Endodermal cell (in vitro differentiated cells): ENCODE data around the gene NIPSNAP2. TPM values are rescaled to one million over a fixed set of nuclear protein-coding genes. Genes with fewer than 3 reads are reported as not detected.
A peak's percentile ranks its signal among the peaks of the same experiment; 100 is the strongest.

Experiments used
- DNase-seq: peaks from one replicate; pipeline ENCODE4 v3.0.0-alpha.2; 2017
- H3K27ac ChIP-seq: 2 replicates; pipeline ENCODE4 v1.5.1; 2013; ENCODE audit warnings: mild to moderate bottlenecking, low read depth, low read length, moderate library complexity
- H3K27me3 ChIP-seq: 2 replicates; pipeline ENCODE4 v1.6.1; 2013; ENCODE audit warnings: mild to moderate bottlenecking, low read length, moderate library complexity; ENCODE audit not compliant: insufficient read depth, control insufficient read depth, poor library complexity, severe bottlenecking
- H3K36me3 ChIP-seq: 2 replicates; pipeline ENCODE4 v1.7.0; 2013; ENCODE audit warnings: mild to moderate bottlenecking, low read length, moderate library complexity; ENCODE audit not compliant: control insufficient read depth, insufficient read depth
- H3K4me1 ChIP-seq: one replicate; pipeline ENCODE4 v1.7.0; 2013; ENCODE audit warnings: low read length; ENCODE audit not compliant: control insufficient read depth, insufficient read depth
- H3K4me3 ChIP-seq: 2 replicates; pipeline ENCODE4 v1.5.1; 2013; ENCODE audit warnings: mild to moderate bottlenecking, low read length, moderate library complexity
- H3K9ac ChIP-seq: 2 replicates; pipeline ENCODE4 v1.6.1; 2013; ENCODE audit warnings: mild to moderate bottlenecking, low read length, moderate library complexity; ENCODE audit not compliant: poor library complexity, severe bottlenecking; ENCODE audit errors: extremely low read depth
- H3K9me3 ChIP-seq: 2 replicates; pipeline ENCODE4 v1.6.1; 2013; ENCODE audit warnings: mild to moderate bottlenecking, low read length, moderate library complexity; ENCODE audit not compliant: control insufficient read depth
- H3K27ac Mint-ChIP-seq: 2 replicates; pipeline ENCODE4 v1.8.0; 2020; ENCODE audit warnings: mixed read lengths
- H3K27me3 Mint-ChIP-seq: 2 replicates; pipeline ENCODE4 v1.8.0; 2021; ENCODE audit warnings: mild to moderate bottlenecking, mixed read lengths; ENCODE audit not compliant: insufficient read depth
- H3K36me3 Mint-ChIP-seq: 2 replicates; pipeline ENCODE4 v1.8.0; 2020; ENCODE audit warnings: low read depth, mixed read lengths
- H3K4me1 Mint-ChIP-seq: 2 replicates; pipeline ENCODE4 v1.8.0; 2020; ENCODE audit warnings: mixed read lengths
- H3K4me3 Mint-ChIP-seq: 2 replicates; pipeline ENCODE4 v1.8.0; 2020; ENCODE audit warnings: mild to moderate bottlenecking, moderate library complexity, mixed read lengths
- H3K9me3 Mint-ChIP-seq: 2 replicates; pipeline ENCODE4 v1.8.0; 2020; ENCODE audit warnings: mild to moderate bottlenecking, mixed read lengths
- CTCF ChIP-seq: fragments of 200-600 bp; sonication (generic); conservative IDR thresholded peaks from 2 replicates; pipeline ENCODE4 v1.5.0; 2021; ENCODE audit warnings: antibody characterized with exemption, mild to moderate bottlenecking
- WGBS, 2 experiments: methylation state at CpG; one replicate each; pipeline versions ENCODE4 v1.1.5 to v1.1.7; 2013; ENCODE audit warnings: missing lambda C conversion rate in 2 of 2, mixed read lengths in 1 of 2; ENCODE audit not compliant: insufficient coverage in 1 of 2, insufficient read length in 1 of 2; 5-methylcytosine and 5-hydroxymethylcytosine counted together
- total RNA-seq, 2 donors: library from RNA; stranded (reverse); fragmentation: NEBNext Ultra II Directional in 1 of 2; extraction: Animal tissue kit (Norgen Biotek cat#: 25700) in 1 of 2; gene quantifications; 2 replicates in 1 of 2; 3 replicates in 1 of 2; pipeline ENCODE4 v1.2.1, GENCODE V29; 2021

The NIPSNAP2 gene
- total RNA-seq, 2 donors from 2014 or later = 37.1 to 62.2 TPM

- no peaks in the 10 kb centered on the region for H3K9me3 Mint-ChIP-seq
- H3K27ac Mint-ChIP-seq = peak overlapping the region; percentile 94
- WGBS, 2 experiments = 1 to 6% methylated on average over 9 to 13 of the region's 14 CpGs
- peaks cover 17% of the 10 kb centered on the region for H3K36me3 Mint-ChIP-seq
- peak overlapping the region; percentile 83 for H3K4me3 Mint-ChIP-seq
- no peak for DNase-seq
- no peaks in the 10 kb centered on the region for H3K9me3 ChIP-seq
- TF ChIP-seq CTCF = no peak
- H3K27me3 ChIP-seq = peaks cover 11% of the 10 kb centered on the region
- H3K27me3 Mint-ChIP-seq = peaks cover 26% of the 10 kb centered on the region
- H3K36me3 ChIP-seq = peaks cover 6% of the 10 kb centered on the region
- H3K4me1 ChIP-seq = no peaks in the 10 kb centered on the region
- H3K4me1 Mint-ChIP-seq = peaks cover 6% of the 10 kb centered on the region
- H3K4me3 ChIP-seq = peak overlapping the region; percentile 95
- H3K9ac ChIP-seq = peak overlapping the region; percentile 84
- peak overlapping the region; percentile 66 for H3K27ac ChIP-seq
Observed at GRCh38 chr7:55965100-55965470, 700 bp downstream of the NIPSNAP2 start.

DNA sequence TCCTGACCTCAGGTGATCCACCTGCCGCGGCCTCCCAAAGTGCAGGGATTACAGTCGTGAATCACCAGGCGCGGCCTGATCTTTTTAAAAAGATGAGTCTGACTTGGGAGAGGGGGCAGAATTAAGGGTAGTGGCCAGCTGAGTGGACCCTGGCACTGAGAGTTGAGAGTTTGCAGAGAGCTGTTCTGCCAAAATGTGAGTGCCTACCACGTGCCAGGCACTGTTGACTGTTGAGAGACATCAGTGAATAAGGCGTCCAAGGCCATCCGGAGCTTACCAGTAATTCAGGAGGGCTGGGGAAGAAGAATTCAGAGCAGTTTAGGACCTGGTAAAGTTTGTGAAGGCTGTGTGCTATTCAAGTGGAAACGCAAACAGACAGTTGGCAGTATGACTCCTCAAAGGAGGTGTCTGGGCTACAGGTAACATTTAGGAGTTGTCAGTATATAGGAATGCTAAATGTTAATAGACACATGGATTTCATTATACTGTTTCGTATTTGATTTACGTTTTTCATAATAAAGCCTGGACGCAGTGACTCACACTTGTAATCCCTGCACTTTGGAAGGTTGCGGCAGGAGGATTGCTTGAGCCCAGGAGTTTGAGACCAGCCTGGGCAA is 1.5 kb downstream of the NIPSNAP2 start:
- H3K4me3 ChIP-seq = peak overlapping the region; percentile 95
- H3K36me3 ChIP-seq = peaks cover 6% of the 10 kb centered on the region
- 88 to 91% methylated on average over 11 to 13 of the region's 13 CpGs for WGBS, 2 experiments
- TF ChIP-seq CTCF = no peak
- no peaks in the 10 kb centered on the region for H3K9me3 Mint-ChIP-seq
- H3K9ac ChIP-seq = no peak overlapping the region
- peaks cover 26% of the 10 kb centered on the region for H3K27me3 Mint-ChIP-seq
- H3K27me3 ChIP-seq = peaks cover 11% of the 10 kb centered on the region
- no peaks in the 10 kb centered on the region for H3K9me3 ChIP-seq
- peaks cover 3% of the 10 kb centered on the region for H3K4me1 ChIP-seq
- H3K4me1 Mint-ChIP-seq = peaks cover 11% of the 10 kb centered on the region
- H3K27ac Mint-ChIP-seq = no peak overlapping the region
- no peak for DNase-seq
- peaks cover 21% of the 10 kb centered on the region for H3K36me3 Mint-ChIP-seq
- H3K27ac ChIP-seq = no peak overlapping the region
- peak overlapping the region; percentile 83 for H3K4me3 Mint-ChIP-seq

GRCh38 chr7:55966851-55967250 is 2.5 kb downstream of the NIPSNAP2 start:
- TF ChIP-seq CTCF = no peak
- no peaks in the 10 kb centered on the region for H3K9me3 ChIP-seq
- DNase-seq = no peak
- peaks cover 16% of the 10 kb centered on the region for H3K4me1 Mint-ChIP-seq
- H3K27ac Mint-ChIP-seq = no peak overlapping the region
- WGBS, 2 experiments = 92 to 95% methylated on average over 6 of the region's 6 CpGs
- H3K4me1 ChIP-seq = peaks cover 5% of the 10 kb centered on the region
- peaks cover 11% of the 10 kb centered on the region for H3K27me3 ChIP-seq
- no peak overlapping the region for H3K4me3 Mint-ChIP-seq
- H3K27ac ChIP-seq = no peak overlapping the region
- H3K36me3 ChIP-seq = peaks cover 6% of the 10 kb centered on the region
- H3K36me3 Mint-ChIP-seq = peaks cover 21% of the 10 kb centered on the region
- H3K27me3 Mint-ChIP-seq = peaks cover 24% of the 10 kb centered on the region
- no peak overlapping the region for H3K4me3 ChIP-seq
- no peaks in the 10 kb centered on the region for H3K9me3 Mint-ChIP-seq
- no peak overlapping the region for H3K9ac ChIP-seq
